Nucleus accumbens (tissue), 56 donors: ENCODE results near the gene ACAD11.
A peak's percentile ranks its signal among the peaks of the same experiment; 100 is the strongest.
"Not testable (repeated sequence)": the region's sequence is repeated elsewhere in the genome, so short reads cannot be mapped to it uniquely, and the experiment has no call there.

Source experiments
- DNase-seq, 56 donors: peaks; one replicate each; lab custom pipeline; 2025; lab: John Stamatoyannopoulos, UW

Gene ACAD11

DNA sequence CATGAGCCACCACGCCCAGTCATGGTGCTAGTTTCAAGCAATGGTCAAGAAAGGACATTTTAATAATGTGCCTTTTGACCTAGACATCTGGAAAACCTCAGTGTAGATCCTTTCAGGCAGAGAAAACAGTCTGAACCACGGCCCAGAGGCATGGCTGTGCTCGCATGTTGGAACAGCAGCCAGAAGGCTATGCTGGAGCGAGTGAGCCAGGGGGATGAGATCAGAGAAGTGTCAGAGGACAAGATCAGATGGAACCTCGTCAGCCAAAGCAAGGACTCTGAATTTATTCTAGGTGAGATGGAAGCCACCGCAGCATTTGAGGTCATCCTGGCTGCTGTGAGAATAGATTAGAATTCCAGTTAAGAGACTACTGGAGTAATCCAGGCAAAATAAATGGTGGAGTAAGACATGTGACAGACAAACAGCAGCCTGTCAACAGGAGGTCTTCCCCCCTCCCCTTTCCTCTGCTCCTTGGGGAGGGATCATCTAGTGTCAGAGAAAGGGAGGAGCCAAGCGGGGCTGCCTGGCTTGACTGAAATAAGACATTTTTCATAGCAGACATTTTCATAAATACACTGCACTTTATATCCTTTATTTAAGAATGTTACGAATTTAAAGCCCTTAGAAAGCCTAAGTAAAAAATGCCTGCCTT is 103.0 kb downstream of the ACAD11 start:
- no peak for DNase-seq

DNA sequence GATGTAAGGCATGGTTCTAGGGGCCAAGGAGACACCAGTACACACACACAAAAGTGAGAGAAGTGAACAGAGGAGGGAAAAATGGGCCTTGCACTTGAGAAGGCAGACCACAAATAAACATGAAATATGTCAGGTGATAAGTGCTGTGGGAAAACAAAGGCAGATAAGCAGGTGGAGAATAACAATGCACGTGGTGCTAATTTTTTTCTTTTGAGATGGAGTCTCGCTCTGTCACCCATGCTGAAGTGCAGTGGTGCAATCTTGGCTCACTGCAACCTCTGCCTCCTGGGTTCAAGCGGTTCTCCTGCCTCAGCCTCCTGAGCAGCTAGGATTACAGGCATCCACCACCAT is 103.6 kb downstream of the ACAD11 start:
- DNase-seq, result not testable (repeated sequence)

DNA sequence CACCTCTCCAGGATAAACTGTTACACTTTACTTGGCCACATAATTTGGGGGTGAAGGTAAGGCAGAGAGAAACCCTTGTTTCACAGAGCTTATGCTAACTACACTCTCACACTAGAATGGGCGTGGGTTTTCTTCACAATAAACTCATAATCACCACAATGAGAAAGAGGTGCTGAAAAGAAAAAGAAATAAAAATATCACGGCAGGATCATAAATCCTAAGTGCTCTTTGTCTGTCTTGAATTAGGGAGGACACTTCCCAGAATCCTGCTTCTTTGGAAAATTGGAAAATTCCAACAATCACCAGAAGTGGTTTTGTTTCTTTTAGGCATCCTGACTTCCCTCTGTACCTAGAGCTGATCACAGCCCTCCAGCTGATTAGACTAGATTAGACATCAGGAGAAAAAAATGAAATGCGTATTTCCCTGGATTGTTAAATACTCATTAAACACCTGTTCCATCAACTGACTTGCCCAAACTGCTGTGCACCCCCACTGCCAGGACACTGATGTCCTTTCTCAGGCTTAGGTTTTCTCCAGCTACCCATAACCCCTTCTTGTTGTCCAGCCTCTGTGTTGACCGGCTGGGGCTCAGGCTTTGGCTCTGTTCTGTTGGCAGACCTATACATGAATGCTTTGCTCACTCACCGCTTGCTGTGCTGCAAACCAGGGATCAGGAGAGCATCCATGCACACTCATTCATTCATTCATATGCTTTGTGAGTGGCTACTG is 104.1 kb downstream of the ACAD11 start:
- DNase-seq, result no peak

GRCh38 chr3:132554437-132554836 is 105.2 kb downstream of the ACAD11 start:
- DNase-seq, result peak in 1 of 56 donors; percentile 16

- no peak for DNase-seq
Observed at GRCh38 chr3:132553826-132554225, 105.8 kb downstream of the ACAD11 start.

- no peak for DNase-seq
Observed at GRCh38 chr3:132550579-132551305, 108.9 kb downstream of the ACAD11 start.

DNA sequence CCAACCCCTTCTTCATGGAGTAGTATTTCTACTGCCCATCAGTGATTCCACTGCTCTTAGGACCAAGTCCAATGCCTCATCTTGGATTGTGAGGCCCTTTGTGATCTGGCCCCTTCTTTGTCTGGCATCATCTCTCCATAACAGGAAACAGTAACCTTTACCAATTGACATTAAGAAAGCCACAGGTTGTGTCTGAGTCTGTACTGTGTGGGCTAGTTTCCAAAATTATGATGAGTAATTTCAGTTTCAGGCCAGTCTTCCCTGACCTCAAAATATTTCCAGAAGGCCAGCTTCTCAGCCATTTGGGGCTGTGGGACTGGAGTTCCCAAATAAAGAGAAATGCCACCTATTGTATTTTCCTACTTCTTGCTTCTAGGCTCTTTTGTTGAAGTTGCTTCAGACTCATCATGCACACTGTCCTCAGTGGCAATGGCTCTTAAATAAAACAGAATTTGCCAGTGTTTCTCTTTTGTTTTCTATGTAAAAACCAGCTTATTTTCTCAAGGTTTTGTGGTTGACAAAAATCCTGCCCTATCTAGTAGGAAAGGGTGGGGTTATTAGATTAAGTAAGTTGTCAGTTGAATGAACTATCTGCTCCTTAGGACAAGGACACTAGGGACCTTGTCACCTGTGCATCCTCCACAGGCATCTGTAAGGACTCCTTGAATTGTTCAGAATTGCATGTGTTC is 109.6 kb downstream of the ACAD11 start:
- no peak for DNase-seq

- DNase-seq, result no peak
Observed at GRCh38 chr3:132549169-132549568, 110.4 kb downstream of the ACAD11 start.

GRCh38 chr3:132545471-132545870 is 114.1 kb downstream of the ACAD11 start:
- no peak for DNase-seq

DNA sequence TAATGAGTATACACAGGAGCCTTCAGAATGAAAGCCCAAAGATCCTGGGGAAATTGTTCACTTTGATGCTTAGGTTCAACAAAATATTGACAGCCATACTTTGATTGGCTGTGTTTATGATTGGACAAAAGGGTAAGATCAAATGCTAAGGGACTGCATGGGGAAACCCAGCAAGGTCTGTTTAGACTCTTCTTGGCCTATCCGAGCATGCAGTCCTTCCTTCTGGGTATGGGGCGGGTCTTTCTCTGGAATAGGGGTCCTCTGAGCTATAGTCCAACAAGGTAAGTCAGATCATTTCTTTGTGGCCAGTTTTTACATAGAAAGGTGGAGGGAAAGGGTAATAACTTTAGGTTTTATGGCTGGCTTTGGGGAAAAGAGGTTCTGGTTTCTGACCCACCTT is 115.5 kb downstream of the ACAD11 start:
- DNase-seq, result no peak

GRCh38 chr3:132543011-132543739 is 116.4 kb downstream of the ACAD11 start:
- no peak for DNase-seq

GRCh38 chr3:132542577-132542976 is 117.0 kb downstream of the ACAD11 start:
- DNase-seq, result no peak

- no peak for DNase-seq
Observed at GRCh38 chr3:132539681-132540080, 119.9 kb downstream of the ACAD11 start.

DNA sequence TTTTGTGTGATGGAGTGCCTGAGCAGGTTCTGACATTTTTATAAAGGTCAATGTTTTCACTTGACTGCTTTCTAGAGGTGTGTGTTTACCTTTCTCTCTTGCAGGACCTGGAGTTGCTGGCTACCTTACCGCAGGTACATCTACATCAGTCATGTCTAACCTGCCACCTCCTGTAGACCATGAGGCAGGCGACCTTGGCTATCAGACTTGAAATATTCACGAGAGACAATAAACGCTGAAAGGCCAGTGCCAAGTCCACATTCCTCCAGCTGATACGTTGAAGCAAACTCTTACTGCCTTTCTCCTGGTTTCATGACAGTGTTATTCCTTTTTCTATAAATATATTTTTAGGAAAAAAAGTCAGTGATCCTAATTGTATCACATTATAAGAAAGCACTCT is 121.5 kb downstream of the ACAD11 start:
- DNase-seq, result no peak

- DNase-seq, result no peak
Observed at GRCh38 chr3:132537297-132537696, 122.3 kb downstream of the ACAD11 start.

GRCh38 chr3:132536442-132537153 is 123.0 kb downstream of the ACAD11 start:
- no peak for DNase-seq

DNA sequence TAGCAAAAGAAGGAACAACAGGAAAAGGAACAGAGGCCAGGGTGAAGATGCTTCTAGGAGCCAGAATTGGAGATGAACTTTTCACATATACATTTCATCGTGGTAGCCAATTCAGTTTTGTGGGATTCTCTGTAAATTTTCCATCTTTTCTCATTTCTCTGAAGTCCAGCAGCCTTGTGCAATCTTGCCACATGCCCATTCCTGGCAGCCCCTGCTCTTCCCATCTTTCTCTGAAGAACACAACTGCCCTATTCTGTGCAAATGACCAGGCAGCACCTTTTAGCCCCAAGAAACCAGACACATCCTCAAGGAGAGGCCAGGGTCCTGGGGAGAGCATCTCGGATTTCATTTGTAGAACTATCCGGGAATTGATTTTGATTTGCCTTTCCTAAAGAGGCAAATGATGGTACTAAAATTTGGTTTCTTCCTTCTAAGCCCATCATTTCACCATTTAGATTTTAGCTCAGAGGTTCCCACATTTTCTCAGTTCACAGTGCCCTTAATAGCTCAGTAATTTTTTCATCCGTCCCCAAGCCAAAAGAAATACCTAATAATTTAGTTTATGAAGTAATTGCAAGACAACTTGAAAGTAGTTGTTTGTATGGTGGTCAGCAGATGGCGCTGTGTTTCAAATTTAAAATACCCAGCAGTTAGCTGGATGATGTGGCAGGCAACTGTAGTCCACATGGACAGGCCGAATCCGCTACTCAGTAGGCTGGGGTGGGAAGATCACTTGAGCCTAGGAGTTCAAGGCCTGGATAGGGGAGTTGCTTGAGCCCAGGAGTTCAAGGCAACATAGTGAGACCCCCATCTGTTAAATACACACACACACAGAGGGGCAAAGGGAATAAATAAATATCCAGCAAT is 123.8 kb downstream of the ACAD11 start:
- DNase-seq, result peak in 41 of 56 donors; percentile 1 to 71 (median 21)

- DNase-seq, result no peak
Observed at GRCh38 chr3:132530624-132531023, 129.0 kb downstream of the ACAD11 start.

GRCh38 chr3:132522353-132522752 is 137.3 kb downstream of the ACAD11 start:
- no peak for DNase-seq
